ENCODE results near the gene KCNK4. TPM values are rescaled to one million over a fixed set of nuclear protein-coding genes. Genes with fewer than 3 reads are reported as not detected.

Gene KCNK4
- 0.26 TPM in 1 of 2 replicates, not detected in the other for total RNA-seq

GRCh38 chr11:64291262-64291751 is at the start of gene KCNK4:
Gene KCNK4, plus strand, starts transcription at chr11:64291302. Its CDS starts 1,717 bp downstream, at chr11:64293019.

GRCh38 chr11:64246871-64247728 is 44.0 kb upstream of the KCNK4 start, which contains the start of gene PPP1R14B:
Gene PPP1R14B, minus strand, starts transcription at chr11:64246943. Its CDS starts 270 bp downstream, at chr11:64246673.

GRCh38 chr11:64251016-64251752 is 39.9 kb upstream of the KCNK4 start, which contains the start of gene PLCB3:
Gene PLCB3, plus strand, starts transcription at chr11:64251530. Its CDS starts 120 bp downstream, at chr11:64251650.

GRCh38 chr11:64284048-64284961 is 6.8 kb upstream of the KCNK4 start, which contains the start of gene BAD:
Gene BAD, minus strand, starts transcription at chr11:64284665. Its CDS starts 297 bp downstream, at chr11:64284368.

GRCh38 chr11:64284962-64285884 is 5.9 kb upstream of the KCNK4 start, which contains the start of gene GPR137:
Gene GPR137, plus strand, starts transcription at chr11:64285848. Its CDS starts 677 bp downstream, at chr11:64286525.

GRCh38 chr11:64299847-64300648 is 8.9 kb downstream of the KCNK4 start, which contains the start of gene CATSPERZ:
Gene CATSPERZ, plus strand, starts transcription at chr11:64300358. Its CDS starts 53 bp downstream, at chr11:64300411.

GRCh38 chr11:64305075-64305690 is 14.1 kb downstream of the KCNK4 start, which contains the start of gene ESRRA:
Gene ESRRA, plus strand, starts transcription at chr11:64305524. Its CDS starts 1,656 bp downstream, at chr11:64307180.

GRCh38 chr11:64317325-64317960 is 26.3 kb downstream of the KCNK4 start, which contains the start of gene TRMT112:
Gene TRMT112, minus strand, starts transcription at chr11:64317559. Its CDS starts 33 bp downstream, at chr11:64317526.

GRCh38 chr11:64317961-64318765 is 27.1 kb downstream of the KCNK4 start, which contains the start of gene PRDX5:
Gene PRDX5, plus strand, starts transcription at chr11:64318121. Its CDS starts 95 bp downstream, at chr11:64318216.

GRCh38 chr11:64339754-64340408 is 48.8 kb downstream of the KCNK4 start, which contains the start of gene CCDC88B:
Gene CCDC88B, plus strand, starts transcription at chr11:64340204. Its CDS starts 63 bp downstream, at chr11:64340267.

Other genes with a start within 250 kb of the KCNK4 start
- gene MACROD1, start 125.2 kb upstream of the KCNK4 start, total RNA-seq = 24.4 and 39.9 TPM in 2 replicates
- gene STIP1, start 105.1 kb upstream of the KCNK4 start, total RNA-seq = 88.1 and 90.1 TPM in 2 replicates
- gene FERMT3, start 84.6 kb upstream of the KCNK4 start, total RNA-seq = 3.2 and 3.4 TPM in 2 replicates
- gene TRPT1, start 65.1 kb upstream of the KCNK4 start, total RNA-seq = 53.7 and 59.2 TPM in 2 replicates
- gene NUDT22, start 65.0 kb upstream of the KCNK4 start, total RNA-seq = 33.8 and 51.9 TPM in 2 replicates
- 14.0 and 32.9 TPM in 2 replicates for gene DNAJC4, start 60.8 kb upstream of the KCNK4 start, total RNA-seq
- gene VEGFB, start 56.7 kb upstream of the KCNK4 start, total RNA-seq = 70.5 and 97.3 TPM in 2 replicates
- 43.6 and 94.6 TPM in 2 replicates for gene FKBP2, start 50.2 kb upstream of the KCNK4 start, total RNA-seq
- gene PPP1R14B, start 44.4 kb upstream of the KCNK4 start, total RNA-seq = 184 and 217 TPM in 2 replicates
- gene PLCB3, start 39.8 kb upstream of the KCNK4 start, total RNA-seq = 32.9 and 40.7 TPM in 2 replicates
- gene BAD, start 6.6 kb upstream of the KCNK4 start, total RNA-seq = 133 and 152 TPM in 2 replicates
- 25.4 and 32.1 TPM in 2 replicates for gene GPR137, start 5.5 kb upstream of the KCNK4 start, total RNA-seq
- not detected in 2 replicates for gene CATSPERZ, start 9.1 kb downstream of the KCNK4 start, total RNA-seq
- 16.9 and 30.0 TPM in 2 replicates for gene ESRRA, start 14.2 kb downstream of the KCNK4 start, total RNA-seq
- 200 and 206 TPM in 2 replicates for gene TRMT112, start 26.3 kb downstream of the KCNK4 start, total RNA-seq
- gene PRDX5, start 26.8 kb downstream of the KCNK4 start, total RNA-seq = 401 and 450 TPM in 2 replicates
- 0.34 and 2.7 TPM in 2 replicates for gene CCDC88B, start 48.9 kb downstream of the KCNK4 start, total RNA-seq
- 34.6 and 55.2 TPM in 2 replicates for gene RPS6KA4, start 67.9 kb downstream of the KCNK4 start, total RNA-seq